Brain microvascular endothelial cell (primary cell): ENCODE measurements around the gene MMP25.

ENCODE experiments used
- DNase-seq: peaks from one replicate; pipeline ENCODE4 v3.0.0-alpha.2; 2020
- H3K27ac ChIP-seq: fragments of 250-450 bp; sonication (Bioruptor Pico); 2 replicates; pipeline ENCODE4 v1.5.1; 2020; ENCODE audit warnings: mild to moderate bottlenecking, moderate library complexity
- H3K27me3 ChIP-seq: fragments of 250-450 bp; sonication (Bioruptor Pico); replicated peaks from 2 replicates; pipeline ENCODE4 v1.5.1; 2020; ENCODE audit warnings: mild to moderate bottlenecking
- H3K36me3 ChIP-seq: fragments of 250-450 bp; sonication (Bioruptor Pico); replicated peaks from 2 replicates; pipeline ENCODE4 v1.5.1; 2020; ENCODE audit warnings: mild to moderate bottlenecking
- H3K4me3 ChIP-seq: 2 replicates; pipeline ENCODE4 v1.5.1; 2011; ENCODE audit warnings: low read depth, mild to moderate bottlenecking, control low read depth, low read length, moderate library complexity
- CTCF ChIP-seq: IDR thresholded peaks from 2 replicates; pipeline ENCODE4 v1.5.1; 2011; ENCODE audit warnings: low read depth, mild to moderate bottlenecking, moderate library complexity, low read length, control low read depth, inconsistent platforms; ENCODE audit errors: missing control alignments
- in situ Hi-C: cut with HindIII; loops from 2 replicates; pipeline ENCODE4 v1.10.0; 2017; ENCODE audit warnings: low sequenced_read_pairs, low pct_ligation_motif_present

The MMP25 gene

GRCh38 chr16:3009568-3010390, 36.6 kb upstream of the MMP25 start:
- H3K4me3 ChIP-seq = no peak overlapping the region
- peaks cover 62% of the 10 kb centered on the region for H3K27me3 ChIP-seq
- in situ Hi-C loops = no loop called here
- H3K27ac ChIP-seq = no peak overlapping the region
- H3K36me3 ChIP-seq = no peaks in the 10 kb centered on the region
- no peak for TF ChIP-seq CTCF
- DNase-seq = no peak

- in situ Hi-C loops = no loop called here
- no peaks in the 10 kb centered on the region for H3K36me3 ChIP-seq
- no peak for TF ChIP-seq CTCF
- H3K27me3 ChIP-seq = peaks cover 56% of the 10 kb centered on the region
- no peak overlapping the region for H3K4me3 ChIP-seq
- DNase-seq = no peak
- H3K27ac ChIP-seq = no peak overlapping the region
Observed at GRCh38 chr16:3010510-3010909, 35.9 kb upstream of the MMP25 start.

GRCh38 chr16:3012246-3012645, 34.1 kb upstream of the MMP25 start:
- H3K36me3 ChIP-seq = no peaks in the 10 kb centered on the region
- no peak for TF ChIP-seq CTCF
- H3K27me3 ChIP-seq = peaks cover 53% of the 10 kb centered on the region
- no peak overlapping the region for H3K27ac ChIP-seq
- no peak for DNase-seq
- H3K4me3 ChIP-seq = no peak overlapping the region
- in situ Hi-C loops = no loop called here

GRCh38 chr16:3012828-3013420, 33.4 kb upstream of the MMP25 start, which contains the start of gene CLDN9:
CLDN9 (plus strand) TSS chr16:3012923; CDS start chr16:3013363, 440 bp downstream.
- Histone ChIP-seq H3K27me3 (peaks cover 46% of the 10 kb centered on the region), H3K27ac (no peak within 1 kb of the TSS), H3K4me3 (no peak within 1 kb of the TSS), H3K36me3 (no peaks in the 10 kb centered on the region)
- no peak for DNase-seq
- in situ Hi-C loops = no loop called here
- TF ChIP-seq CTCF = no peak

GRCh38 chr16:3013491-3013951, 32.8 kb upstream of the MMP25 start:
- no peak for DNase-seq
- peak; percentile 10 for TF ChIP-seq CTCF
- no peaks in the 10 kb centered on the region for H3K36me3 ChIP-seq
- in situ Hi-C loops = no loop called here
- H3K27me3 ChIP-seq = peaks cover 42% of the 10 kb centered on the region
- H3K4me3 ChIP-seq = no peak overlapping the region
- H3K27ac ChIP-seq = no peak overlapping the region
